NCI-H1105 treated with DMSO at 0.1 percent for 48 hours (cell line): ENCODE measurements around the gene GPR33.
"Not testable (repeated sequence)": the region's sequence is repeated elsewhere in the genome, so short reads cannot be mapped to it uniquely, and the experiment has no call there.

ENCODE experiments used
- DNase-seq: peaks from one replicate; lab custom pipeline; 2025; lab: John Stamatoyannopoulos, UW

The GPR33 gene

GRCh38 chr14:31461545-31461944 lies 26.3 kb downstream of the GPR33 start:
- no peak for DNase-seq

- no peak for DNase-seq
These were observed 29.9 kb downstream of the GPR33 start for GRCh38 chr14:31457665-31458659.

GRCh38 chr14:31456841-31457664 lies 30.8 kb downstream of the GPR33 start, which contains the start of gene DTD2:
Gene DTD2, minus strand, starts transcription at chr14:31457506. Its CDS starts 113 bp downstream, at chr14:31457393.
- peak; percentile 94 for DNase-seq

GRCh38 chr14:31449971-31450610 lies 37.7 kb downstream of the GPR33 start:
- peak; percentile 53 for DNase-seq

- DNase-seq: no peak
These were observed 38.7 kb downstream of the GPR33 start for GRCh38 chr14:31449136-31449535.

- DNase-seq: no peak
These were observed 42.1 kb downstream of the GPR33 start for GRCh38 chr14:31445703-31446102.

GRCh38 chr14:31442284-31442683 lies 45.6 kb downstream of the GPR33 start:
- DNase-seq: no peak

GRCh38 chr14:31441273-31442111 lies 46.3 kb downstream of the GPR33 start:
- DNase-seq: no peak

GRCh38 chr14:31440280-31440679 lies 47.6 kb downstream of the GPR33 start:
- DNase-seq: no peak

GRCh38 chr14:31439561-31439960 lies 48.3 kb downstream of the GPR33 start:
- no peak for DNase-seq

GRCh38 chr14:31437045-31437691 lies 50.7 kb downstream of the GPR33 start:
- DNase-seq: not testable (repeated sequence)

- DNase-seq: no peak
These were observed 52.6 kb downstream of the GPR33 start for GRCh38 chr14:31435276-31435675.
